HCT116 (cell line): Measurements from ENCODE around the gene CPSF7. TPM values are rescaled to one million over a fixed set of nuclear protein-coding genes. Genes with fewer than 3 reads are reported as not detected.

Source experiments
- ATAC-seq: fragments of 200-7000 bp; cut with Tn5 transposase; 2 replicates; pipeline ENCODE4 v1.9.1; 2020; ENCODE audit warnings: mild to moderate bottlenecking, moderate library complexity
- BruUV-seq: library from RNA; stranded (reverse); fragments of 400-500 nt; replicated peaks from 2 replicates; lab custom pipeline; 2021; lab: Mats Ljungman, UMichigan
- CTCF ChIA-PET: fragments of 300-600 bp; sonication (Branson Sonifier 250); formaldehyde crosslinking; loops from one replicate; lab custom pipeline; 2021; ENCODE audit warnings: antibody characterized with exemption; lab: Charles Lee
- POLR2A ChIA-PET: fragments of 300-600, 350-600 bp; sonication (Branson Sonifier 250); formaldehyde crosslinking; loops from one replicate; lab custom pipeline; 2021; ENCODE audit warnings: antibody characterized with exemption; lab: Charles Lee
- RAD21 ChIA-PET, 2 experiments: fragments of 300-600 bp; sonication (Branson Sonifier 250); formaldehyde crosslinking; loops; one replicate each; lab custom pipeline; 2023; ENCODE audit warnings: low total read pairs in 2 of 2; ENCODE audit not compliant: uncharacterized antibody in 2 of 2, unreplicated experiment in 2 of 2, low non-redundant PET in 1 of 2; lab: Charles Lee
- DNase-seq: peaks from one replicate; pipeline ENCODE4 v3.0.0-alpha.2; 2010; ENCODE audit warnings: low read depth, low spot score
- H2AFZ ChIP-seq: fragments of 200-600 bp; shearing (Covaris generic), sonication (generic); 2 replicates; pipeline ENCODE4 v1.6.1; 2017; ENCODE audit warnings: low read depth, mixed run types, mixed read lengths, antibody characterized with exemption, low read length; ENCODE audit not compliant: poor library complexity, severe bottlenecking
- H3K27ac ChIP-seq: 2 replicates; pipeline ENCODE4 v1.5.1; 2012; ENCODE audit warnings: low read depth, low read length
- H3K27me3 ChIP-seq: fragments of 200-600 bp; sonication (generic); 2 replicates; pipeline ENCODE4 v1.6.1; 2016; ENCODE audit warnings: mixed run types, low read length, mixed read lengths; ENCODE audit not compliant: insufficient read depth
- H3K36me3 ChIP-seq, 2 experiments: fragments of 200-500 bp in 1 of 2; fragments of 200-600 bp in 1 of 2; sonication (Bioruptor generic) in 1 of 2; sonication (generic) in 1 of 2; 2 replicates each; pipeline versions ENCODE4 v1.5.1 to v1.6.1; 2014 to 2016; ENCODE audit warnings: low read length in 2 of 2, inconsistent platforms in 1 of 2, mixed read lengths in 1 of 2, mixed run types in 1 of 2; ENCODE audit not compliant: insufficient read depth in 2 of 2, control insufficient read depth in 1 of 2
- H3K4me1 ChIP-seq, 2 experiments: fragments of 200-600 bp in 1 of 2; sonication (generic) in 1 of 2; 2 replicates each; pipeline versions ENCODE4 v1.5.1 to v1.6.1; 2012 to 2017; ENCODE audit warnings: low read length in 2 of 2, inconsistent platforms in 1 of 2, mild to moderate bottlenecking in 1 of 2, mixed read lengths in 1 of 2, mixed run types in 1 of 2, moderate library complexity in 1 of 2; ENCODE audit not compliant: insufficient read depth in 2 of 2, control insufficient read depth in 1 of 2
- H3K4me2 ChIP-seq: fragments of 200-600 bp; sonication (generic); 2 replicates; pipeline ENCODE4 v1.6.1; 2017; ENCODE audit warnings: mixed run types, low read length, mixed read lengths
- H3K4me3 ChIP-seq, 2 experiments: fragments of 200-600 bp in 1 of 2; sonication (generic) in 1 of 2; replicated peaks in 1 of 2; 2 replicates each; pipeline ENCODE4 v1.5.1; 2011 to 2016; ENCODE audit warnings: low read length in 2 of 2, control low read depth in 1 of 2, low read depth in 1 of 2, mild to moderate bottlenecking in 1 of 2, mixed read lengths in 1 of 2, mixed run types in 1 of 2
- H3K79me2 ChIP-seq: fragments of 200-600 bp; sonication (generic); 2 replicates; pipeline ENCODE4 v1.6.1; 2017; ENCODE audit warnings: mild to moderate bottlenecking, mixed run types, low read length, moderate library complexity, mixed read lengths; ENCODE audit not compliant: insufficient read depth
- H3K9ac ChIP-seq: fragments of 200-600 bp; sonication (generic); 2 replicates; pipeline ENCODE4 v1.6.1; 2016; ENCODE audit warnings: low read length, mixed read lengths
- H3K9me2 ChIP-seq: fragments of 200-600 bp; sonication (generic), shearing (Covaris generic); 2 replicates; pipeline ENCODE4 v1.6.1; 2017; ENCODE audit warnings: mixed run types, mild to moderate bottlenecking, moderate library complexity; ENCODE audit not compliant: insufficient read depth
- H3K9me3 ChIP-seq, 2 experiments: fragments of 200-500 bp in 1 of 2; fragments of 200-600 bp in 1 of 2; sonication (Bioruptor generic) in 1 of 2; sonication (generic) in 1 of 2; 2 replicates each; pipeline ENCODE4 v1.6.1; 2014 to 2017; ENCODE audit warnings: low read length in 2 of 2, mixed read lengths in 2 of 2, inconsistent platforms in 1 of 2, low read depth in 1 of 2, mild to moderate bottlenecking in 1 of 2, mixed run types in 1 of 2, moderate library complexity in 1 of 2; ENCODE audit not compliant: control insufficient read depth in 1 of 2, insufficient read depth in 1 of 2
- H4K20me1 ChIP-seq: fragments of 200-600 bp; sonication (generic), shearing (Covaris generic); 2 replicates; pipeline ENCODE4 v1.6.1; 2017; ENCODE audit warnings: mixed run types, mild to moderate bottlenecking, moderate library complexity; ENCODE audit not compliant: insufficient read depth
- JUND ChIP-seq: IDR thresholded peaks from 2 replicates; pipeline ENCODE4 v1.6.1; 2012
- RAD21 ChIP-seq: IDR thresholded peaks from 2 replicates; pipeline ENCODE4 v1.6.1; 2012; ENCODE audit warnings: low read depth, mild to moderate bottlenecking
- REST ChIP-seq: IDR thresholded peaks from 2 replicates; pipeline ENCODE4 v1.6.1; 2012; ENCODE audit warnings: low read depth
- SIN3A ChIP-seq: IDR thresholded peaks from 2 replicates; pipeline ENCODE4 v1.6.1; 2012; ENCODE audit warnings: low read depth
- TCF7L2 ChIP-seq: IDR thresholded peaks from 2 replicates; pipeline ENCODE4 v1.7.0; 2011; ENCODE audit warnings: borderline replicate concordance, inconsistent platforms; ENCODE audit not compliant: insufficient read depth, insufficient read length; ENCODE audit errors: extremely low read depth
- YY1 ChIP-seq: IDR thresholded peaks from 2 replicates; pipeline ENCODE4 v1.6.1; 2011; ENCODE audit warnings: low read length, low read depth, moderate library complexity, mild to moderate bottlenecking; ENCODE audit not compliant: insufficient replicate concordance; ENCODE audit errors: extremely low read depth
- ZFX ChIP-seq: fragments of 450-650 bp; IDR thresholded peaks from 2 replicates; pipeline ENCODE4 v1.6.1; 2017
- ZNF274 ChIP-seq: fragments of 200-500 bp; sonication (Bioruptor generic); IDR thresholded peaks from 2 replicates; pipeline ENCODE4 v1.6.1; 2014; ENCODE audit warnings: mild to moderate bottlenecking, low read depth, low read length, inconsistent platforms
- intact Hi-C: fragments of 100-400 bp; cut with micrococcal nuclease; formaldehyde crosslinking; loops from 2 replicates; pipeline ENCODE4 v1.10.0; 2022
- total RNA-seq: library from RNA; stranded (reverse); gene quantifications from one replicate; pipeline ENCODE4 v1.2.1, GENCODE V29; 2021; ENCODE audit not compliant: unreplicated experiment
- TF ChIP-seq, protein P1 (sequence below), 3 experiments: fragments of 200-600 bp in 1 of 3; sonication (generic) in 1 of 3; IDR thresholded peaks in 2 of 3; conservative IDR thresholded peaks in 1 of 3; 2 replicates each; pipeline ENCODE4 v1.5.1; 2012 to 2017; ENCODE audit warnings: low read depth in 2 of 3, low read length in 2 of 3, antibody characterized with exemption in 1 of 3, borderline replicate concordance in 1 of 3, control low read depth in 1 of 3, mild to moderate bottlenecking in 1 of 3, mixed read lengths in 1 of 3, mixed run types in 1 of 3, moderate library complexity in 1 of 3; ENCODE audit not compliant: insufficient read depth in 1 of 3

Gene CPSF7
- total RNA-seq, 1 experiment from 2014 or later, result 110 TPM

DNA sequence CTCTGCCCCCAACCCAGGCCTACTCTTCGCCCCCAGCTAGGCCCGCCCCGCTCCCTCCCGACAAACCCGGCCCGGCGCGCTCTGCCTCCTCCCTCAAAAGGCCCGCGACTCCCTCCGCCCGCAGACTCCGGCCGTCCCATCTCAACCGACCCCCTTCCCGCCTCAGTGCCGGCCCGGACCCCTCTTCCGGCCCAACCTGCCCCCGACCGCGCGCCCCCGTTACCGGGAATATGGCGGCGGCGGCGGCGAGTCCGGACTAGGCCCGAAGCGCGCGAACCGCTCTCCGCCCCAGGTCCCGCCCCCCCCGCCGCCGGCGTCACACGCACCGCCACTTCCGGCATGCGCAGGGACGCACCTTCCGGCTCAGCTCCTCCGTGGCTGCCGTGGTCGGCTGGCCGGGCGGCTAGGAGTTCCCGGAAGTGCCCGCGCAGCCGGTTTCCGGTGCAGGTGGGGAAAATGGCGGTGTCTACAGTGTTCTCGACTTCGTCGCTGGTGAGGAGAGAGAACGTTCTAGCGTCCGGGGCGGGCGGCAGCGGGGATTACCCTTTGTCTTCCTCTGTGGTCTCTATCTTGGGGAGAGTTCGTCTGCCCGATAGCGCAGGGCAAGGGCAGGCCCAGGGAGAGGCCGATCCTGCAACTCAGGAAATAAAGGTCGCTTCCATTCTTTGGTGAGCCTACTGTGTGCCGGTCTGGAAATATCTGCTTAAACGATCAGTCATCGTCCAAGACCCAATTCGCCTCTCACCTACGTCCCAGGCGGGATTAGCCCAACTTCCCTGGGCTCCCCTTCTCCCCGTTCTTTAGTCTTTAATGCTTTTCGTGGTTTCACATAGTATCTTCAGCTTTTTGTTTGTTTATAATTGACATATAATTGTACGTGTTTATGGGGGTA is at the start of gene CPSF7, which contains the start of gene SDHAF2 (continued):
- no peak for TF ChIP-seq REST
- TF ChIP-seq TCF7L2, result peak; percentile 45

DNA sequence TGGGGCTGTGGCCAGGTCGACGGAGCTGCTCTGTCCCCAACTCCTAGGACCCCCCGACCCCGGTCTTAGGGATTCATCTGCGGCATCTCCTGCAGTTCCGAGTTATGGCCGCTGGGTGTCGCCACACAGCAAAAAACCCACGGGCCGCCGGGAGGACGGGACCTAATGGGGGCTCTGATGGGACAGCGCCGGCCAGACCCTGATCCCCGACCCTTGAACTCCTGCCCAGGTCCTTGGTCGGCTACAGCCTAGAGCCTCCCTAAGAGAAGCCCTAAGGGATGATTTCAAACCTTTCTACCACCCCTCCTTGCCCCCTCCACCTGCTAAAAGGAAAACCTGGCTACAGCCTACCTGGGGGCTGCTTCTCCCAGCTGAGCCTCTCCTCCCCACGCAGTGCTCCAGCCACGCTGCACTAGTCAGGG is 48.0 kb upstream of the CPSF7 start:
- H3K4me3 ChIP-seq, result no peak overlapping the region
- H4K20me1 ChIP-seq, result no peaks in the 10 kb centered on the region
- H3K4me2 ChIP-seq, result no peak overlapping the region
- no TSS peak for BruUV-seq
- H3K27me3 ChIP-seq, result no peaks in the 10 kb centered on the region
- ChIA-PET RAD21 (interaction anchor here in 1 of 2 experiments (0.9 kb wide), 1 partner anchor 39 kb away, joined by 3 read pairs; no protein-coding TSS in a partner anchor), POLR2A (no interaction called here), CTCF (interaction anchor here (0.7 to 3.3 kb wide), 12 partner anchors 9 to 256 kb away, joined by 3 to 21 read pairs (median 4); no protein-coding TSS in a partner anchor)
- H3K4me1 ChIP-seq, result 0 out of 4 replicates have a peak, but pooled peaks cover 0 to 3% of the 10 kb centered on the region in 2 experiments
- no peaks in the 10 kb centered on the region for H3K79me2 ChIP-seq
- no peak overlapping the region for H2AFZ ChIP-seq
- DNase-seq (no peak), ATAC-seq (peak; percentile 54)
- H3K9ac ChIP-seq, result no peak overlapping the region
- no peaks in the 10 kb centered on the region for H3K9me3 ChIP-seq
- intact Hi-C loops, result loop anchor here (1.0 kb wide), 2 partner anchors 40 to 151 kb away; no protein-coding TSS in a partner anchor
- no peaks in the 10 kb centered on the region for H3K36me3 ChIP-seq
- TF ChIP-seq JUND (no peak), YY1 (peak; percentile 25), ZNF274 (no peak), SIN3A (no peak), RAD21 (peak; percentile 94), ZFX (no peak)
- TF ChIP-seq, protein P1, sequence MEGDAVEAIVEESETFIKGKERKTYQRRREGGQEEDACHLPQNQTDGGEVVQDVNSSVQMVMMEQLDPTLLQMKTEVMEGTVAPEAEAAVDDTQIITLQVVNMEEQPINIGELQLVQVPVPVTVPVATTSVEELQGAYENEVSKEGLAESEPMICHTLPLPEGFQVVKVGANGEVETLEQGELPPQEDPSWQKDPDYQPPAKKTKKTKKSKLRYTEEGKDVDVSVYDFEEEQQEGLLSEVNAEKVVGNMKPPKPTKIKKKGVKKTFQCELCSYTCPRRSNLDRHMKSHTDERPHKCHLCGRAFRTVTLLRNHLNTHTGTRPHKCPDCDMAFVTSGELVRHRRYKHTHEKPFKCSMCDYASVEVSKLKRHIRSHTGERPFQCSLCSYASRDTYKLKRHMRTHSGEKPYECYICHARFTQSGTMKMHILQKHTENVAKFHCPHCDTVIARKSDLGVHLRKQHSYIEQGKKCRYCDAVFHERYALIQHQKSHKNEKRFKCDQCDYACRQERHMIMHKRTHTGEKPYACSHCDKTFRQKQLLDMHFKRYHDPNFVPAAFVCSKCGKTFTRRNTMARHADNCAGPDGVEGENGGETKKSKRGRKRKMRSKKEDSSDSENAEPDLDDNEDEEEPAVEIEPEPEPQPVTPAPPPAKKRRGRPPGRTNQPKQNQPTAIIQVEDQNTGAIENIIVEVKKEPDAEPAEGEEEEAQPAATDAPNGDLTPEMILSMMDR (IDR thresholded peaks at IDR 0.05 in 2 of 3, conservative IDR thresholded peaks at IDR 0.05 in 1 of 3; ENCODE audit: borderline replicate concordance in 1 of 3, insufficient read depth in 1 of 3, low read depth in 2 of 3, low read length in 2 of 3), result peak; percentile 87 to 93 (median 90)
- no peak overlapping the region for H3K27ac ChIP-seq
- H3K9me2 ChIP-seq, result no peaks in the 10 kb centered on the region
